ENCODE data around the gene PHACTR3.

The PHACTR3 gene

DNA sequence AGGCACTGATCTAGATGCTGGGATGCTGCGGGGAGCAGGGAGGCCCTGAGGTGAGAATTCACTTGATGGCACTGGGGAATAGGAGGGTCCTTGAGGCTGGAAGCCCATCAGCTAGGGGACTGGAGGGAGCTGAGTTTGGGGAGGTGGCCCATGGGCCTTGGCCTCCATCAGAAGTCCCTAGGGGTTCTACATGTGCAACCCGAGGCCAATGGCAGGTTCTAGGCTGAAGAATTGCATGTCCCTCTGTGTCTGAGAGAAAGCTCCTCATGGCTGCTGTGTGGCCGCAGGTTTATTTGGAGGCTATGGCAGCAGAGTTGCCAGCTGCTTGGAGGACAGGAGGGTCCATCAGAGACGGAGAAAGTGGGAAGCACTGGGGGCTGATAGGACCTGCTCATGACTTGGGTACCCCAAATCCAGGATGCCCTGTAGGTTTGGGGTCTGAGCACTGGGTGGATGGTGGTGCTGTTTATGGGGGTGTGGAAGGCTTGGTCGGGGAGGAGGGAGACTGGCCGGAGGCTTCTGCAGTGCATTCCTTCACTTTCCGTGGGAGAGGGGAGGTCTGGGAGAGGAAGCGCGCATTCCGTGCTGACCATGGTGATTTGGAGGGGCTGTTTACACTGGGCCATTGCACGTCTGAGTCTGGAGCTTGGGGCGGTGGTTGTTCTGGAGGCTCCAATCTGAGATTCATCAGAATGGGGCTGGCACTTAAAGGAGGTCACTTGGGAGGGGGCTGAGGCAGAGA is 24.8 kb upstream of the PHACTR3 start:
- no peaks in the 10 kb centered on the region for H3K9me3 Mint-ChIP-seq
- H3K27me3 Mint-ChIP-seq: peaks cover 48% of the 10 kb centered on the region
- no peaks in the 10 kb centered on the region for H3K36me3 Mint-ChIP-seq
- no peaks in the 10 kb centered on the region for H3K4me1 Mint-ChIP-seq
- no peak overlapping the region for H3K27ac Mint-ChIP-seq
- H3K4me3 Mint-ChIP-seq: no peak overlapping the region
- ATAC-seq: no peak

DNA sequence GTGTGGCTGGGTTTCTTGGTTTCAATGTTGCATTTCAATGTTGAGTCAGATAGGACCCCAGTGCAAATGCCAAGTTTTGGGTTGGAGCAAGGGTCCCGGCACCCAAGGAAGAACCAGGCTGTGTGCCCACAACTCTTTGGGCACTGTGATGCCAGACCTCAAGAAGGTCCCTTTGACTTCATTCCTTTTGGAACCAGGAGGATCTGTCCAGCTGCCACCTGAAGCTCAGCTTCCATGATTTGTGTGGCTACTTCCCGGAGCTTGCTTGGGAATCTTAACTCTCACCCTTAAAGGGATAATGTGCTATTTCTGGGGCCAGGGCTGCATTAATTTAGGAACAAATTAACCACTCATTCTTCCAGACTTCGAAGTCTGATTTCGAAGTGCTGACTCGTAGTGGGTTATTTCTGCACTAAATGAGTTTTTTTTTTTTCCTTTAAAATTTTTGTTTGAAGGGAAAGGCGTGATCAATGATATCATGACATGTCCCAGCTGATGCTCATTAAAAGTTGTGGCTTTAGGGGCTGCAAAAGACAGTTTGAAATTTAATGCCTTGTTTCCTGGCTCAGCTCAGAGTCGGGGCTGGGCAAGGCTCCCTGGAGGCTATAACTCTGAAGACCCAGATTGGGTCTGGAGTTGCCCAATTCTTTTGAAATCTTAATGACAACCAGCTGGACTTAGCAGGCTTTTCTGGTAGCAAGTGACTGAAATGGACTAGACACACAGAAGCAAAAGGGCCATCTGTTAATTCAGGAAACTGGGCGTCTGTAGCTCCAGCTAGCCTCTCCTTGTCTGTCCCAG is 24.0 kb upstream of the PHACTR3 start:
- no peak overlapping the region for H3K4me3 Mint-ChIP-seq
- peaks cover 42% of the 10 kb centered on the region for H3K27me3 Mint-ChIP-seq
- H3K4me1 Mint-ChIP-seq: no peaks in the 10 kb centered on the region
- no peaks in the 10 kb centered on the region for H3K9me3 Mint-ChIP-seq
- no peak for ATAC-seq
- no peaks in the 10 kb centered on the region for H3K36me3 Mint-ChIP-seq
- no peak overlapping the region for H3K27ac Mint-ChIP-seq

DNA sequence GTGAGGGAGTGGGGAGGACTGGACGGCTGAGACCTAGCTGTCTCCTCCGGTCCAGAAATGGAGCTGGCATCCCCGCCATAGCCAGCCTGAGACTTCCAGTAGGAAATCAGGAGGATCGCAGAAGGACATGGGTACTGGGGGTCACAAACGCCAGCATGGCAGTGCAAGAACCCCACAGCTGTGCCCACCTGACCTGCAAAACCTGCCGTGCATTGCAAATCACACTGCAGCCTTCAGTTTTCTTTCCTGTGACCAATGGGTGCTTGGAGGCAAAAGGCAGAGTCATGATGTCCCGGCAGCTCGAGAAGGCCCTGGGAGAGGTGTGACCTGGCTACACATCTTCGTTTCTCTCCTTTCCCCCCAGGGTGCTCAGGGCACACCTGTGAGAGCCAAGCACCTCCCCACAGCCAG is 23.3 kb upstream of the PHACTR3 start:
- Mint-ChIP-seq H3K36me3 (no peaks in the 10 kb centered on the region), H3K4me1 (no peaks in the 10 kb centered on the region), H3K4me3 (no peak overlapping the region), H3K27me3 (peaks cover 38% of the 10 kb centered on the region), H3K9me3 (no peaks in the 10 kb centered on the region), H3K27ac (no peak overlapping the region)
- no peak for ATAC-seq

GRCh38 chr20:59581993-59582679 is 22.2 kb upstream of the PHACTR3 start:
- Mint-ChIP-seq H3K36me3 (no peaks in the 10 kb centered on the region), H3K4me1 (no peaks in the 10 kb centered on the region), H3K27ac (no peak overlapping the region), H3K4me3 (no peak overlapping the region), H3K9me3 (no peaks in the 10 kb centered on the region), H3K27me3 (peaks cover 34% of the 10 kb centered on the region)
- no peak for ATAC-seq

DNA sequence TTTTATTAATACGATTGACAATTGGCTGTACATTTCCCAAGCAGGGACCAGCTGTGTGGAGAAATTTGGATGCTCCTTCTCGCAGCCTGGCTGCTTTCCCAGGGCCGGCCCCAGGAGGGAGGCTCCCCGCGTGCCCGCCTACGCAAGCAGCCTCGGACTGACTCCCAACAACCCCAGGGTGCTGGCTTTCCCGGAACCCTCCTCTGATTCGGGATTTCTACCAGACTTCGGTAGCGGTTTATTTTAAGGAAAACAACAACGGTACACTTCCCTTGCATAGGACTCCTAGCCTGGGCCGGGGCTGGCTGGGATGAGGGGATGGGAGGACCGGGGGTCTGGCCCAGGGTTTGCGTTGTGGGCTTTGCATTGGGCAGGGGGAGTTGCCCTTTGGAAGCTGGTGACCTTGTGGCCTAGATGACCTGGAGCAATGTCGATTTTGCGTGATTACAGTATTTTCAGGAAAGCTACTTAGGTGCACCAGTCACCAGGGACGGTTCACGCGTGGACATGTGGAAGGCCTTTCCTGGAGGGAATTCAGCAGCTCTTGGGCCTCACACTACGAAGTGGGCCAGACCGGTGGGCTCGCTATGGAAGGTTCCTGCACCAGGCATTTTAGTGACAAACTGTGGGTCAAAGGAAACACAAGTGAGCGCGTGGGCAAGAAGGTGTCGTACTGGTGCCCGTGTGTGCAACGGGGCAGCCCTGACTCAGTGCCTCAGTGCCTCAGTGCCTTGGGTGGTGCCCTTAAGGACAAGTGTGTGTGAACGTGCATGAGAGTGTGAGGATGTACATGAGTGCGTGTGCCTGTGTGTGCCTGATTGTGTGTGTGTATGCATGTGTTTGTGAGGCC is 20.7 kb upstream of the PHACTR3 start:
- ATAC-seq: no peak
- no peak overlapping the region for H3K27ac Mint-ChIP-seq
- no peaks in the 10 kb centered on the region for H3K36me3 Mint-ChIP-seq
- H3K27me3 Mint-ChIP-seq: peaks cover 22% of the 10 kb centered on the region
- H3K4me1 Mint-ChIP-seq: no peaks in the 10 kb centered on the region
- no peaks in the 10 kb centered on the region for H3K9me3 Mint-ChIP-seq
- no peak overlapping the region for H3K4me3 Mint-ChIP-seq

DNA sequence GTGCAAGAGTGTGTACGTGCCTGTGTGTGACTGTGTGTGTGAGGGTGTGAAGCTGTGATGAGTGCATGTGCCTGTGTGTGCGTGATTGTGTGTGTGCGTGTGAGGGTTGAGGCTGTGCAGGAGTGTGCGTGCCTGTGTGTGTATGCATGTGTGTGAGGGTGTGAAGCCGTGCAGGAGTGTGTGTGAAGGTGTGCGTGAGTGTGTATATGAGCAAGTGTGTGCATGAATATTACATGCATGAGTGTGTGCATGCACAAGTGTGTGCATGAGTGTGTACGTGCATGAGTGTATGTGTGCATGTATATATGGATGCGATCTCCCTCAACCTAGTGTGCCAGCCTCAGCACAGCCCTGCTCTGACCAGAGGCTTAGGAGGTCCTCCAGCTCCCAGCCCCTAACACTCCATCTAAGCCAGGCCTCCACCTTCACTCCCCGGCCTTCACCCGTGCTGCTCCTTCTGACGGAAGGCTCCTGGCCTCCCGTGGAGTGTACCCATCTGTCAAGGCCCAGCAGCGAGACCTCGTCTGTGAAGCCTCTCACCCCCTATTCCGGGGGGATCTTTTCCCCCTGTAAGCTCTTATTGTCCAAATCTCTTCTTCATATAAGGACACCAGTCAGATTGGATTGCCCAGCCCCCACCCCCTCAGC is 19.9 kb upstream of the PHACTR3 start:
- H3K4me3 Mint-ChIP-seq: no peak overlapping the region
- no peaks in the 10 kb centered on the region for H3K4me1 Mint-ChIP-seq
- H3K27ac Mint-ChIP-seq: no peak overlapping the region
- H3K9me3 Mint-ChIP-seq: no peaks in the 10 kb centered on the region
- H3K27me3 Mint-ChIP-seq: peaks cover 15% of the 10 kb centered on the region
- no peaks in the 10 kb centered on the region for H3K36me3 Mint-ChIP-seq
- no peak for ATAC-seq

DNA sequence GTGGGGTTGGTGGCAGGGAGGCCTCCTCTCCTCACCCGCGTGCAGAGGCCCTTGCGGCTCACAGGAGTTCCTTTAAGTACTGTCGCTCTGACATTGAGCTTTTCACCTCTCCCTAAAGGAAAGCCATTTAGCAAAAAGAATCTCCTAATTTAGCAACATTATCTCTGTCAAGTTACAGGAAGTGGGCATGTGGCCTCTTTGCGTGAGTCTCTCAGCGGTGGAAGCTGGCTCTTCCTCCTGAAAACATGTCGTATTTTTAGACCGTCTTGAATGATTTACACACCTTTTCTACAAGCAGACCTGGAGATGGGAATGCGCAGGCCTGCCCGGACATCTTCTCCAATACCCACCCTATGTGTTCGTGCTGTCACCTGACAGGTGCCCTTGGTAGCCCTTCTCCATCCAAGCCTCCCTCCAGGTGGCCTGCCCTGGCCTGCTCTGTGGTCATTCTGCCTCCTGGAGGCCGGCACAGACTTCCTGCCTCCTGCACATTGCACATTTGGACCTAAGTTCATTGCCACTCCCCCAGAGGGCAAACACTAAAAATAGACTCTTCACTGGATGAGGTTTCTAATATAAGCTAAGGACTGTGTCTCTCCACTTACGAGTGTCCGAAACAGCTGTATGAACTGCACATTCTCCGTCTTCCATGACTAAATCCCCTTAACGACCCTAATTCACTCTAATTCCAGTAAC is 18.5 kb upstream of the PHACTR3 start:
- H3K27me3 Mint-ChIP-seq: peaks cover 7% of the 10 kb centered on the region
- no peak for ATAC-seq
- no peak overlapping the region for H3K4me3 Mint-ChIP-seq
- H3K27ac Mint-ChIP-seq: no peak overlapping the region
- H3K9me3 Mint-ChIP-seq: no peaks in the 10 kb centered on the region
- H3K36me3 Mint-ChIP-seq: no peaks in the 10 kb centered on the region
- no peaks in the 10 kb centered on the region for H3K4me1 Mint-ChIP-seq

DNA sequence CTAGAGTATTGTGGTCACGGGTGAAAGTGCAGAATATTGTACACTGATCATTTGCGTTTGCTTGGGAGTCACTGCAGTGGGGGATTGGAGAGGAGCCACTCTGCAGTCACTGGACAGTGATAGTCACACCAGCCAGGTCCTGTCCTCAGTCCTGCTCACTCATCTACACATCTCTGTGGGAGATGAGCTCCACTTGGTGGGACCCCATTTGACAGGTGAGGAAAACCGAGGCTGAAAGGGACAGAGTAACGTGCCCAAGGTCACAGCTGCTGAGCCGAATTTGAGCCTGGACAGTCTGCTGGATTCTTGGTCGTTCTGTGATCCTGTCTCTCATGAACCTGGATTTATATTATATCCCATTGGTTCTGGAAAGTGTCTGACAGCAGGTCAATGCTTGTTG is 17.7 kb upstream of the PHACTR3 start:
- Mint-ChIP-seq H3K27me3 (peaks cover 7% of the 10 kb centered on the region), H3K4me3 (no peak overlapping the region)

DNA sequence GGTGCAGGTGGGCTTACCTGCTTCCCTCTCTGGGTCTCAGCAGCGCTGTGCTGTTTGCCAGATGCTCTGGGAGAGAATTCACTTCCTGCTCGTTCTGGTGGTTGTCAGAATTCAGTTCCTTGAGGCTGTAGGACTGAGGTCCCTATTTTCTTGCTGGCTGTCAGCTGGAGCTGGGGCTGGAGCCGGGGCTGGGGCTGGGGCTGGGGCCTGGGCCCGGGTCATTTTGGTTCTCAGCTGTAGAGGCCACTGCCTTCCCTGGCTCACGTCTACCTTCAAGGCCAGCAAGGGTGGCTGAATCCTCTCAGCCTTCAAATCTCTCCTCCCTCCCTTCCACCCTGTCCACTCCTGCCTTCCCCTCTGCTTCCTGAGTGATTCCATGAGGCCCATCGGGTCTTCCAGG is 16.8 kb upstream of the PHACTR3 start:
- H3K4me3 Mint-ChIP-seq: no peak overlapping the region
- H3K27ac Mint-ChIP-seq: no peak overlapping the region
- no peaks in the 10 kb centered on the region for H3K4me1 Mint-ChIP-seq
- H3K9me3 Mint-ChIP-seq: no peaks in the 10 kb centered on the region
- no peaks in the 10 kb centered on the region for H3K36me3 Mint-ChIP-seq
- H3K27me3 Mint-ChIP-seq: peaks cover 7% of the 10 kb centered on the region
- no peak for ATAC-seq

More for the DNA sequence above, 17.7 kb upstream of the PHACTR3 start:
- ATAC-seq: no peak
- Mint-ChIP-seq H3K9me3 (no peaks in the 10 kb centered on the region), H3K36me3 (no peaks in the 10 kb centered on the region), H3K4me1 (no peaks in the 10 kb centered on the region), H3K27ac (no peak overlapping the region)

DNA sequence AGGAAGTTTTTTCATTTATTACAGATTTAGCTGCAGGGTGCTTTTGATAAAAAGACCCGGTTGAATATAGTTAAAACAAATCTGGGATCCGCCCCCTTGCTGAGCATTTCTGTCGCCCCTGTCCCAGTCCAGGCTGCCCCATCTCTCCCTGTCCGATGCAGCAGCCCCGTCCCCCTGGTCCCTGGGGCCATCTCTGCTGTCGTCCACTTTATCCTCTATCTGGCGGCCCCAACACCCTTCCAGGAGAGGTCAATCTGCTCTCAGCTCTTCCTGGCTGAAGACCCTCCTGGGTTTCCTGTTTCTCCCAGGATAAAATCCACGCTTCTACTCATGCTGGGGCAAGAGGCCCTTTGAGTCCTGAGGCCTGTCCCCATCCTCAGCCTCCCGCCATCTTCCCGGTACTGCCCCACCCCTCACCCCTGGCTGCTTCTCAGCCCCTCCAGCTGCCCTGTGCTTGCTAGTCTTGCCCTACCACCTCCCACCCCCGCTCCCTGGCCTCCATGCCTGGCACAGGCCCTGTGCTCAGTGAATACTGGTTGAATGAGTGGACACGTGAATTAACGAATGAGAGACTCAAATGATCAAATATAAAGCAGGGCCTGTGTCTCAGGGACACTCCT is 16.0 kb upstream of the PHACTR3 start:
- H3K27me3 Mint-ChIP-seq: peaks cover 7% of the 10 kb centered on the region

DNA sequence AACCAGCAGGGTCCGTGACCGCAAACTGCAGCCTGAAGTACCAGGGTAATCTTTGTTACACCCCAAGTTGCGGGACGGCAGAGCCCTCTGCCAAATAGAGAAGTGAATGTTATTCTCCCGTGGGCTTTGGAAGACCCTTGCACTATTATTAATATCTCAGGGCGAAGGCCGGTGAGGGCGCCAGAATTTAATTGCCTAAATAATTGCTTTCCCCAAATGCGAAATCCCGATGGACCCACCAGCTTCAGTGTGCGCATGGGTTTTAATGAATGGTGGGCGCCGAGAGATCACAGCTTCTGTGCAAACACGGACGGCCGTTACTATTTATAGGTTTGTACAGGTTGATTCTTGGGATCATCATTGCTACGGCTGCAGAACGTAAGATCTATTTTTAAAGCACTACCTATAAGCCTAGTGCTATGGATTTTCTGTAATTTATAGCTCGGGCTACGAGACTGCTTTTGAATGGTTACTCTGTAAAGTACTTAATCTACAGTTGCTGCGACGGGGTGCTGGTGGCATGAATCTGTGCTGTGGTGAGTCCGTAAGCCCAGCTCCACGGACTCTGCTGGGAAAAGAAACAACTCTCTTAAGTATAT is 15.2 kb upstream of the PHACTR3 start:
- Mint-ChIP-seq H3K9me3 (no peaks in the 10 kb centered on the region), H3K36me3 (no peaks in the 10 kb centered on the region), H3K4me3 (no peak overlapping the region), H3K4me1 (no peaks in the 10 kb centered on the region), H3K27ac (no peak overlapping the region), H3K27me3 (peaks cover 9% of the 10 kb centered on the region)
- ATAC-seq: no peak

More for the DNA sequence above, 16.0 kb upstream of the PHACTR3 start:
- ATAC-seq: no peak
- no peak overlapping the region for H3K27ac Mint-ChIP-seq
- no peaks in the 10 kb centered on the region for H3K9me3 Mint-ChIP-seq
- H3K36me3 Mint-ChIP-seq: no peaks in the 10 kb centered on the region
- H3K4me1 Mint-ChIP-seq: no peaks in the 10 kb centered on the region
- no peak overlapping the region for H3K4me3 Mint-ChIP-seq

GRCh38 chr20:59591061-59591460 is 13.3 kb upstream of the PHACTR3 start:
- Mint-ChIP-seq H3K4me3 (no peak overlapping the region), H3K27ac (no peak overlapping the region), H3K4me1 (no peaks in the 10 kb centered on the region), H3K27me3 (peaks cover 20% of the 10 kb centered on the region), H3K36me3 (no peaks in the 10 kb centered on the region), H3K9me3 (no peaks in the 10 kb centered on the region)
- no peak for ATAC-seq

- Mint-ChIP-seq H3K9me3 (no peaks in the 10 kb centered on the region), H3K4me1 (no peaks in the 10 kb centered on the region), H3K27ac (no peak overlapping the region), H3K4me3 (no peak overlapping the region), H3K27me3 (peaks cover 38% of the 10 kb centered on the region), H3K36me3 (no peaks in the 10 kb centered on the region)
- ATAC-seq: no peak
Observed at GRCh38 chr20:59596690-59597089, 7.7 kb upstream of the PHACTR3 start.
